RWPE2 (cell line): ENCODE results near the gene SHCBP1L.

ENCODE experiments used
- ATAC-seq: fragments of 200-7000 bp; cut with Tn5 transposase; 3 replicates; pipeline ENCODE4 v1.9.1; 2021; ENCODE audit warnings: low read depth
- DNase-seq: peaks from one replicate; pipeline ENCODE4 v3.0.0-alpha.2; 2020; ENCODE audit warnings: low spot score
- H3K27ac ChIP-seq: fragments of 450-650 bp; 2 replicates; pipeline ENCODE4 v1.5.1; 2017; ENCODE audit warnings: mild to moderate bottlenecking; ENCODE audit not compliant: poor library complexity, severe bottlenecking
- H3K27me3 ChIP-seq: fragments of 250-450 bp; sonication (Bioruptor Pico); 2 replicates; pipeline ENCODE4 v1.5.1; 2021; ENCODE audit warnings: mild to moderate bottlenecking, moderate library complexity; ENCODE audit not compliant: insufficient read depth, poor library complexity, severe bottlenecking
- H3K36me3 ChIP-seq: fragments of 250-450 bp; sonication (Bioruptor Pico); 2 replicates; pipeline ENCODE4 v1.5.1; 2020; ENCODE audit warnings: low read depth, mild to moderate bottlenecking, moderate library complexity
- H3K4me1 ChIP-seq: fragments of 250-450 bp; sonication (Bioruptor Pico); 2 replicates; pipeline ENCODE4 v1.5.1; 2021; ENCODE audit warnings: mild to moderate bottlenecking, moderate library complexity; ENCODE audit not compliant: insufficient read depth, poor library complexity, severe bottlenecking
- H3K4me3 ChIP-seq: fragments of 250-450 bp; sonication (Bioruptor Pico); 2 replicates; pipeline ENCODE4 v1.5.1; 2021; ENCODE audit warnings: mild to moderate bottlenecking, moderate library complexity; ENCODE audit not compliant: severe bottlenecking
- H3K9me3 ChIP-seq: fragments of 250-450 bp; sonication (Bioruptor Pico); 2 replicates; pipeline ENCODE4 v1.5.1; 2021; ENCODE audit warnings: mild to moderate bottlenecking, moderate library complexity; ENCODE audit not compliant: severe bottlenecking
- TF ChIP-seq, protein P1 (sequence below): fragments of 450-650 bp; IDR thresholded peaks from one replicate; pipeline ENCODE4 v1.5.1; 2017; ENCODE audit warnings: mild to moderate bottlenecking, moderate library complexity; ENCODE audit not compliant: poor library complexity, severe bottlenecking

SHCBP1L gene

DNA sequence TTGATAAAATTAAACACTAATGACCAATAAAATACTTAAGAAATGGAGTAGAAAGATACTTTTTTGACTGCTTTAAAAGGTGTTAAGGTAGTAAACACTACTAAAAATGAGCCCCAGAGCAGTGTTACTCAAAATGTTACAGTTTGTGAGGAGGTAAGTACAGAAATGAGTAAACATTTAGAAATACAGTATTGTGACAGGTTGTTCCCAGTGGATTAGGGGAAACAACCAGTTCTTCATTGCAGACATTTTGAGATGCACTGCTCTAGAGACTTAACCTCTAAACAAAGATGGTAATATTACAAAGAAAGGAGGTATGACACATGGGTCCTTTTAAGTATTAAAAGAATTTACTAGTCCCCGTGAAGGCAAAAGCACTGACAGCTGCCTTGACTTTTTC lies 101.1 kb downstream of the SHCBP1L start:
- no peak for ATAC-seq

GRCh38 chr1:182850319-182850718 lies 102.6 kb downstream of the SHCBP1L start:
- H3K4me3 ChIP-seq, result no peak overlapping the region
- DNase-seq (no peak), ATAC-seq (no peak)
- no peaks in the 10 kb centered on the region for H3K27me3 ChIP-seq
- TF ChIP-seq, protein P1, sequence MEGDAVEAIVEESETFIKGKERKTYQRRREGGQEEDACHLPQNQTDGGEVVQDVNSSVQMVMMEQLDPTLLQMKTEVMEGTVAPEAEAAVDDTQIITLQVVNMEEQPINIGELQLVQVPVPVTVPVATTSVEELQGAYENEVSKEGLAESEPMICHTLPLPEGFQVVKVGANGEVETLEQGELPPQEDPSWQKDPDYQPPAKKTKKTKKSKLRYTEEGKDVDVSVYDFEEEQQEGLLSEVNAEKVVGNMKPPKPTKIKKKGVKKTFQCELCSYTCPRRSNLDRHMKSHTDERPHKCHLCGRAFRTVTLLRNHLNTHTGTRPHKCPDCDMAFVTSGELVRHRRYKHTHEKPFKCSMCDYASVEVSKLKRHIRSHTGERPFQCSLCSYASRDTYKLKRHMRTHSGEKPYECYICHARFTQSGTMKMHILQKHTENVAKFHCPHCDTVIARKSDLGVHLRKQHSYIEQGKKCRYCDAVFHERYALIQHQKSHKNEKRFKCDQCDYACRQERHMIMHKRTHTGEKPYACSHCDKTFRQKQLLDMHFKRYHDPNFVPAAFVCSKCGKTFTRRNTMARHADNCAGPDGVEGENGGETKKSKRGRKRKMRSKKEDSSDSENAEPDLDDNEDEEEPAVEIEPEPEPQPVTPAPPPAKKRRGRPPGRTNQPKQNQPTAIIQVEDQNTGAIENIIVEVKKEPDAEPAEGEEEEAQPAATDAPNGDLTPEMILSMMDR, result no peak
- H3K27ac ChIP-seq, result no peak overlapping the region
- peaks cover 5% of the 10 kb centered on the region for H3K4me1 ChIP-seq
- H3K36me3 ChIP-seq, result peaks cover 100% of the 10 kb centered on the region
- H3K9me3 ChIP-seq, result no peaks in the 10 kb centered on the region

More for the DNA sequence above, 101.1 kb downstream of the SHCBP1L start:
- no peak overlapping the region for H3K4me3 ChIP-seq
- no peaks in the 10 kb centered on the region for H3K27me3 ChIP-seq
- H3K27ac ChIP-seq, result no peak overlapping the region
- TF ChIP-seq, protein P1, result no peak
- H3K36me3 ChIP-seq, result peaks cover 100% of the 10 kb centered on the region
- no peaks in the 10 kb centered on the region for H3K9me3 ChIP-seq
- no peak for DNase-seq
- peaks cover 5% of the 10 kb centered on the region for H3K4me1 ChIP-seq
